Suprapubic skin (tissue), 4 donors: ENCODE results near the gene DRD3. TPM values are rescaled to one million over a fixed set of nuclear protein-coding genes. Genes with fewer than 3 reads are reported as not detected.

Experiments used
- DNase-seq, 2 donors: peaks; one replicate each; pipeline ENCODE4 v3.0.0-alpha.2; 2019; ENCODE audit warnings: low spot score in 2 of 2
- H3K27ac ChIP-seq: fragments of 200-600 bp; sonication (generic); one replicate; pipeline ENCODE4 v1.5.1; 2019
- H3K27me3 ChIP-seq: fragments of 200-600 bp; sonication (generic); one replicate; pipeline ENCODE4 v1.5.1; 2019
- H3K36me3 ChIP-seq: fragments of 200-600 bp; sonication (generic); one replicate; pipeline ENCODE4 v1.5.1; 2019
- H3K4me1 ChIP-seq: fragments of 200-600 bp; sonication (generic); one replicate; pipeline ENCODE4 v1.5.1; 2019
- H3K4me3 ChIP-seq: fragments of 200-600 bp; sonication (generic); one replicate; pipeline ENCODE4 v1.5.1; 2019; ENCODE audit warnings: mild to moderate bottlenecking
- H3K9me3 ChIP-seq: fragments of 200-600 bp; sonication (generic); one replicate; pipeline ENCODE4 v1.5.1; 2019
- EP300 ChIP-seq: sonication (generic); formaldehyde crosslinking; IDR thresholded peaks from one replicate; pipeline ENCODE4 v1.6.1; 2017; ENCODE audit warnings: antibody characterized with exemption
- POLR2A ChIP-seq, 2 donors: fragments of 450-650 bp; IDR thresholded peaks; one replicate each; pipeline ENCODE4 v1.6.1; 2017; ENCODE audit warnings: antibody characterized with exemption in 2 of 2, mild to moderate bottlenecking in 2 of 2, moderate library complexity in 2 of 2
- POLR2AphosphoS5 ChIP-seq, 3 donors: sonication (generic); formaldehyde crosslinking; IDR thresholded peaks; one replicate each; pipeline ENCODE4 v1.6.1; 2017; ENCODE audit warnings: antibody characterized with exemption in 3 of 3
- WGBS: methylation state at CpG from one replicate; pipeline ENCODE4 v1.1.5; 2018; 5-methylcytosine and 5-hydroxymethylcytosine counted together
- total RNA-seq, 4 donors: library from RNA; depleted of rRNA; stranded (reverse); fragments of >200 nt; gene quantifications; one replicate each; pipeline ENCODE4 v1.1.0, GENCODE V29; 2016
- TF ChIP-seq, protein P1 (sequence below), 2 donors: fragments of 200-600 bp in 1 of 2; fragments of 450-650 bp in 1 of 2; sonication (generic) in 1 of 2; IDR thresholded peaks; one replicate each; pipeline ENCODE4 v1.5.1; 2016 to 2019; ENCODE audit warnings: antibody characterized with exemption in 2 of 2, mild to moderate bottlenecking in 1 of 2, moderate library complexity in 1 of 2

Gene DRD3
- total RNA-seq, 4 donors from 2014 or later: not detected

GRCh38 chr3:114171677-114172076 lies 7.2 kb downstream of the DRD3 start:
- 91% methylated on average over 7 of the region's 7 CpGs for WGBS
- Histone ChIP-seq H3K4me3 (no peak overlapping the region), H3K27me3 (no peaks in the 10 kb centered on the region), H3K9me3 (no peaks in the 10 kb centered on the region), H3K27ac (no peak overlapping the region), H3K4me1 (no peaks in the 10 kb centered on the region), H3K36me3 (no peaks in the 10 kb centered on the region)
- no peak for DNase-seq
- TF ChIP-seq EP300: no peak

DNA sequence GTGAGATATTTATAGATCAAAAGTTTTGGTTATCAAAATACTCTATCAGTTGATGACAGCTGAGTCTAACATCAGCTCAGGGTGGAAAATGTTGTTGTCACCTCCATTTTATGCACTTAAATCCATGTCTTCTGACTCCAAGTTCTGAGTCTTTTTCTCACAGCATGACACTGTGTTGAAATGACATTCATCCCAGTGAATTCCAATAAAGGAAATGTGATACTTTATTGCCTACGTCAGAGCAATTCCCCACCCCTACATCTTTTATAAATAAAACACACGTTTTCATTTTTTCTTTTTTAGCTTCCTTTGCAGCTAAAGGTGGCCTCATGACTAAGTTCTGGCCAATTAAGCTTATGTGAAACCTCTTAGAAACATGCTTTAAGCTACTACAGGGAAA lies 10.7 kb downstream of the DRD3 start:
- H3K36me3 ChIP-seq: no peaks in the 10 kb centered on the region
- no peak overlapping the region for H3K27ac ChIP-seq
- no peak for DNase-seq
- H3K27me3 ChIP-seq: no peaks in the 10 kb centered on the region
- H3K9me3 ChIP-seq: no peaks in the 10 kb centered on the region
- H3K4me1 ChIP-seq: no peaks in the 10 kb centered on the region
- 21% methylated on average over 2 of the region's 2 CpGs for WGBS
- no peak overlapping the region for H3K4me3 ChIP-seq
- TF ChIP-seq, protein P1, sequence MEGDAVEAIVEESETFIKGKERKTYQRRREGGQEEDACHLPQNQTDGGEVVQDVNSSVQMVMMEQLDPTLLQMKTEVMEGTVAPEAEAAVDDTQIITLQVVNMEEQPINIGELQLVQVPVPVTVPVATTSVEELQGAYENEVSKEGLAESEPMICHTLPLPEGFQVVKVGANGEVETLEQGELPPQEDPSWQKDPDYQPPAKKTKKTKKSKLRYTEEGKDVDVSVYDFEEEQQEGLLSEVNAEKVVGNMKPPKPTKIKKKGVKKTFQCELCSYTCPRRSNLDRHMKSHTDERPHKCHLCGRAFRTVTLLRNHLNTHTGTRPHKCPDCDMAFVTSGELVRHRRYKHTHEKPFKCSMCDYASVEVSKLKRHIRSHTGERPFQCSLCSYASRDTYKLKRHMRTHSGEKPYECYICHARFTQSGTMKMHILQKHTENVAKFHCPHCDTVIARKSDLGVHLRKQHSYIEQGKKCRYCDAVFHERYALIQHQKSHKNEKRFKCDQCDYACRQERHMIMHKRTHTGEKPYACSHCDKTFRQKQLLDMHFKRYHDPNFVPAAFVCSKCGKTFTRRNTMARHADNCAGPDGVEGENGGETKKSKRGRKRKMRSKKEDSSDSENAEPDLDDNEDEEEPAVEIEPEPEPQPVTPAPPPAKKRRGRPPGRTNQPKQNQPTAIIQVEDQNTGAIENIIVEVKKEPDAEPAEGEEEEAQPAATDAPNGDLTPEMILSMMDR (IDR thresholded peaks at IDR 0.05): no peak
- TF ChIP-seq POLR2AphosphoS5 (IDR thresholded peaks at IDR 0.05) (no peak), POLR2A (IDR thresholded peaks at IDR 0.05) (no peak), EP300 (no peak)

GRCh38 chr3:114157321-114157720 lies 21.5 kb downstream of the DRD3 start:
- DNase-seq: no peak
- H3K9me3 ChIP-seq: no peaks in the 10 kb centered on the region
- H3K27me3 ChIP-seq: no peaks in the 10 kb centered on the region
- H3K36me3 ChIP-seq: no peaks in the 10 kb centered on the region
- no peak overlapping the region for H3K4me3 ChIP-seq
- no peak overlapping the region for H3K27ac ChIP-seq
- H3K4me1 ChIP-seq: peaks cover 7% of the 10 kb centered on the region
- 90% methylated on average over 1 of the region's 1 CpG for WGBS
- no peak for TF ChIP-seq POLR2A (IDR thresholded peaks at IDR 0.05)
- TF ChIP-seq, protein P1 (IDR thresholded peaks at IDR 0.05): no peak
- TF ChIP-seq POLR2AphosphoS5 (IDR thresholded peaks at IDR 0.05): no peak
- no peak for TF ChIP-seq EP300

DNA sequence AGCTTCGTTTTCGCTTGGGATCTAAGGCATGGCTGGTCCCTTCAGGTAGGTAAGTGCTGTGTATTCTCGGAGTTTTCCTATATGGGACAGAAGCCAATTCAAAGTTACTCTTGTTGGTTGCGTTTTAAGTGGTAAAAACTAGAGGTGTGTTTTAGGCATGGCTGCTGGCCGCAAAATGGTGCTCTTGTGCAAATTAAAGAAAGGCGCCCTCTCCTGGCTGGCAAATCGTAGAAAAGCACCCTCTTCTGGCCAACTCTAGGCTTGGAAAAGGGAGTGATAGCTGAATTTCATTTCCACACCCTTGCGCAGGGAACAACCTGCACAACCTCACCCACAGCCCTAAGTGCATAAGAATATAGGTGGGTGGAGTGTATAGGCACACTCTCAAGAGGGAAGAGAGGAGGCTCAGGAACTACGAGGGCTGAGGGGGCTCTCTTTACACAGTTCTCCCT lies 23.5 kb downstream of the DRD3 start:
- peaks cover 9% of the 10 kb centered on the region for H3K4me1 ChIP-seq
- 76% methylated on average over 9 of the region's 9 CpGs for WGBS
- H3K36me3 ChIP-seq: no peaks in the 10 kb centered on the region
- no peak for TF ChIP-seq EP300
- no peak for TF ChIP-seq POLR2AphosphoS5 (IDR thresholded peaks at IDR 0.05)
- TF ChIP-seq, protein P1 (IDR thresholded peaks at IDR 0.05): no peak
- TF ChIP-seq POLR2A (IDR thresholded peaks at IDR 0.05): no peak
- DNase-seq: no peak
- H3K27ac ChIP-seq: no peak overlapping the region
- no peaks in the 10 kb centered on the region for H3K27me3 ChIP-seq
- H3K4me3 ChIP-seq: no peak overlapping the region
- H3K9me3 ChIP-seq: no peaks in the 10 kb centered on the region

- H3K4me3 ChIP-seq: no peak overlapping the region
- no peak for TF ChIP-seq EP300
- TF ChIP-seq, protein P1 (IDR thresholded peaks at IDR 0.05): no peak
- no peak for TF ChIP-seq POLR2AphosphoS5 (IDR thresholded peaks at IDR 0.05)
- no peak for TF ChIP-seq POLR2A (IDR thresholded peaks at IDR 0.05)
- H3K9me3 ChIP-seq: no peaks in the 10 kb centered on the region
- peaks cover 9% of the 10 kb centered on the region for H3K4me1 ChIP-seq
- no peaks in the 10 kb centered on the region for H3K27me3 ChIP-seq
- H3K36me3 ChIP-seq: no peaks in the 10 kb centered on the region
- WGBS: 69% methylated on average over 6 of the region's 6 CpGs
- H3K27ac ChIP-seq: no peak overlapping the region
- no peak for DNase-seq
Observed at GRCh38 chr3:114154321-114154821, 24.5 kb downstream of the DRD3 start.
